Upper lobe of left lung (tissue), 4 donors: Measurements from ENCODE around the gene TRIM56.

Experiments
- EP300 ChIP-seq, 4 donors: sonication (generic); formaldehyde crosslinking; IDR thresholded peaks; one replicate each; pipeline ENCODE4 v1.5.1; 2017; ENCODE audit warnings: antibody characterized with exemption in 4 of 4, control low read depth in 2 of 4
- POLR2AphosphoS5 ChIP-seq, 2 donors: sonication (generic); formaldehyde crosslinking; IDR thresholded peaks; one replicate each; pipeline ENCODE4 v1.5.1; 2017; ENCODE audit warnings: antibody characterized with exemption in 2 of 2
- TF ChIP-seq, protein P1 (sequence below), 6 experiments: fragments of 450-650 bp in 4 of 6; fragments of 200-600 bp in 2 of 6; sonication (generic) in 2 of 6; IDR thresholded peaks; one replicate each; pipeline ENCODE4 v1.5.1; 2016 to 2019; ENCODE audit warnings: antibody characterized with exemption in 6 of 6

DNA sequence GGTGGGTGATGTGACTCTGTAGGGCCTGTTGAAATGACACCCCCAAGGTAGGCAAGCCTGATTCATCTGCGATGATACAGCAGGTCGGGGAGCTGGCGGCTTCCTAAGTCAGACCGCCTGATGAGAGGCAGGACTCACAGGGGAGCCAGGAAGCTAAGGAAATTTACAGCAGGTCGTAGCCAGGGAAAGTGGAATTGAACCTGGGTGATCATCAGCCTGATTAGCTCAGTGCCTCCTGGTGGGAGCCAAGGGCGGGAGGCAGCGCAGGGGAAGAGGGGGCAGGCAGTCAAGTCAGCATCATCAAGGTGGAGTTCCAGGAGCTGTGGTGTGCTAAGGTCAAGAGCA, 18.5 kb upstream of the TRIM56 start:
- TF ChIP-seq, protein P1, sequence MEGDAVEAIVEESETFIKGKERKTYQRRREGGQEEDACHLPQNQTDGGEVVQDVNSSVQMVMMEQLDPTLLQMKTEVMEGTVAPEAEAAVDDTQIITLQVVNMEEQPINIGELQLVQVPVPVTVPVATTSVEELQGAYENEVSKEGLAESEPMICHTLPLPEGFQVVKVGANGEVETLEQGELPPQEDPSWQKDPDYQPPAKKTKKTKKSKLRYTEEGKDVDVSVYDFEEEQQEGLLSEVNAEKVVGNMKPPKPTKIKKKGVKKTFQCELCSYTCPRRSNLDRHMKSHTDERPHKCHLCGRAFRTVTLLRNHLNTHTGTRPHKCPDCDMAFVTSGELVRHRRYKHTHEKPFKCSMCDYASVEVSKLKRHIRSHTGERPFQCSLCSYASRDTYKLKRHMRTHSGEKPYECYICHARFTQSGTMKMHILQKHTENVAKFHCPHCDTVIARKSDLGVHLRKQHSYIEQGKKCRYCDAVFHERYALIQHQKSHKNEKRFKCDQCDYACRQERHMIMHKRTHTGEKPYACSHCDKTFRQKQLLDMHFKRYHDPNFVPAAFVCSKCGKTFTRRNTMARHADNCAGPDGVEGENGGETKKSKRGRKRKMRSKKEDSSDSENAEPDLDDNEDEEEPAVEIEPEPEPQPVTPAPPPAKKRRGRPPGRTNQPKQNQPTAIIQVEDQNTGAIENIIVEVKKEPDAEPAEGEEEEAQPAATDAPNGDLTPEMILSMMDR (IDR thresholded peaks at IDR 0.05) = no peak
- TF ChIP-seq POLR2AphosphoS5 (IDR thresholded peaks at IDR 0.05) (no peak), EP300 (IDR thresholded peaks at IDR 0.05) (no peak)
